ENCODE data around the gene ZNF672. TPM values are rescaled to one million over a fixed set of nuclear protein-coding genes. Genes with fewer than 3 reads are reported as not detected.

The ZNF672 gene
- total and polyA plus RNA-seq, 2 experiments from 2014 or later = 10.3 to 39.7 TPM

DNA sequence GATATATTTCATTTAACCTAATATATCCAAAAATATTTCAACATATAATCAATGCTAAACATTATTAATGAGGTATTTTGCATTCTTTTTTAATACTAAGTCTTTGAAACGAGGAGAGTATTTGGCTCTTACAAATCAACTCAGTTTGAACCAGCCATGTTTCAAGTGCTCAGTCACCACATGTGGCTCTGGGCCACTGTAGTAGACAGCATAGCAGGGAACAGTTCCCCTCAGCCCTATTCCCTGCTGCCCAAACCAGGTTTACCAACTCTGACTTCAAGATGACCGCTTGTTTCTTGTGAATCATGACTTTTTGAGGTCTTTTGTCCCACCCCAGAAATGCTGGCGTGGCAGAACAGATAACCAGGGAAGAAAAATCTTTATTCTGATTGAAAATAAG, 5.7 kb downstream of the ZNF672 start:
- H3K4me1 ChIP-seq (ENCODE audit: insufficient read depth) = peaks cover 10% of the 10 kb centered on the region; the same call in 1 of the 2 replicates
- Mint-ChIP-seq H3K27me3 (ENCODE audit: insufficient read depth, low read depth, poor library complexity) (peaks cover 11% of the 10 kb centered on the region), H3K9me3 (no peaks in the 10 kb centered on the region; the same call in 2 of the 3 replicates), H3K4me3 (no peak overlapping the region), H3K27ac (no peak overlapping the region), H3K36me3 (ENCODE audit: low read depth) (peaks cover 27% of the 10 kb centered on the region), H3K4me1 (peaks cover 13% of the 10 kb centered on the region)
- no peaks in the 10 kb centered on the region for H3K36me3 ChIP-seq (ENCODE audit: insufficient read depth)
- peaks cover 32% of the 10 kb centered on the region for H3K27me3 ChIP-seq (ENCODE audit: insufficient read depth)
- H4K20me1 ChIP-seq (replicated peaks; ENCODE audit: insufficient read depth) = peaks cover 22% of the 10 kb centered on the region
- no peak overlapping the region for H3K27ac ChIP-seq (ENCODE audit: low read depth)
- H3K79me2 ChIP-seq (replicated peaks; ENCODE audit: insufficient read depth) = no peaks in the 10 kb centered on the region; the same call in 1 of the 2 replicates
- H3F3A ChIP-seq (replicated peaks; ENCODE audit: low read depth) = peaks cover 10% of the 10 kb centered on the region
- DNase-seq (ENCODE audit: low spot score) = no peak
- H3K4me2 ChIP-seq = no peak overlapping the region
- TF ChIP-seq, protein P1, sequence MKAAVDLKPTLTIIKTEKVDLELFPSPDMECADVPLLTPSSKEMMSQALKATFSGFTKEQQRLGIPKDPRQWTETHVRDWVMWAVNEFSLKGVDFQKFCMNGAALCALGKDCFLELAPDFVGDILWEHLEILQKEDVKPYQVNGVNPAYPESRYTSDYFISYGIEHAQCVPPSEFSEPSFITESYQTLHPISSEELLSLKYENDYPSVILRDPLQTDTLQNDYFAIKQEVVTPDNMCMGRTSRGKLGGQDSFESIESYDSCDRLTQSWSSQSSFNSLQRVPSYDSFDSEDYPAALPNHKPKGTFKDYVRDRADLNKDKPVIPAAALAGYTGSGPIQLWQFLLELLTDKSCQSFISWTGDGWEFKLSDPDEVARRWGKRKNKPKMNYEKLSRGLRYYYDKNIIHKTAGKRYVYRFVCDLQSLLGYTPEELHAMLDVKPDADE (IDR thresholded peaks at IDR 0.05) = no peak
- TF ChIP-seq EZH2phosphoT487 (IDR thresholded peaks at IDR 0.05; ENCODE audit: unreplicated experiment) (no peak), ZNF114 (CRISPR knock-in tag; IDR thresholded peaks at IDR 0.05) (no peak), POLR2AphosphoS5 (IDR thresholded peaks at IDR 0.05; ENCODE audit: low read depth) (no peak), CREB1 (CRISPR knock-in tag; IDR thresholded peaks at IDR 0.05; ENCODE audit: low read depth) (no peak), STAT1 (IDR thresholded peaks at IDR 0.05; ENCODE audit: unreplicated experiment) (no peak), EZH2 (IDR thresholded peaks at IDR 0.05; ENCODE audit: low read depth, unreplicated experiment) (no peak), NANOG (IDR thresholded peaks at IDR 0.05; ENCODE audit: borderline replicate concordance) (no peak), ZNF331 (CRISPR knock-in tag; IDR thresholded peaks at IDR 0.05; ENCODE audit: low read depth) (no peak), JUNB (IDR thresholded peaks at IDR 0.05; ENCODE audit: unreplicated experiment) (no peak)
- TF ChIP-seq, protein P2, sequence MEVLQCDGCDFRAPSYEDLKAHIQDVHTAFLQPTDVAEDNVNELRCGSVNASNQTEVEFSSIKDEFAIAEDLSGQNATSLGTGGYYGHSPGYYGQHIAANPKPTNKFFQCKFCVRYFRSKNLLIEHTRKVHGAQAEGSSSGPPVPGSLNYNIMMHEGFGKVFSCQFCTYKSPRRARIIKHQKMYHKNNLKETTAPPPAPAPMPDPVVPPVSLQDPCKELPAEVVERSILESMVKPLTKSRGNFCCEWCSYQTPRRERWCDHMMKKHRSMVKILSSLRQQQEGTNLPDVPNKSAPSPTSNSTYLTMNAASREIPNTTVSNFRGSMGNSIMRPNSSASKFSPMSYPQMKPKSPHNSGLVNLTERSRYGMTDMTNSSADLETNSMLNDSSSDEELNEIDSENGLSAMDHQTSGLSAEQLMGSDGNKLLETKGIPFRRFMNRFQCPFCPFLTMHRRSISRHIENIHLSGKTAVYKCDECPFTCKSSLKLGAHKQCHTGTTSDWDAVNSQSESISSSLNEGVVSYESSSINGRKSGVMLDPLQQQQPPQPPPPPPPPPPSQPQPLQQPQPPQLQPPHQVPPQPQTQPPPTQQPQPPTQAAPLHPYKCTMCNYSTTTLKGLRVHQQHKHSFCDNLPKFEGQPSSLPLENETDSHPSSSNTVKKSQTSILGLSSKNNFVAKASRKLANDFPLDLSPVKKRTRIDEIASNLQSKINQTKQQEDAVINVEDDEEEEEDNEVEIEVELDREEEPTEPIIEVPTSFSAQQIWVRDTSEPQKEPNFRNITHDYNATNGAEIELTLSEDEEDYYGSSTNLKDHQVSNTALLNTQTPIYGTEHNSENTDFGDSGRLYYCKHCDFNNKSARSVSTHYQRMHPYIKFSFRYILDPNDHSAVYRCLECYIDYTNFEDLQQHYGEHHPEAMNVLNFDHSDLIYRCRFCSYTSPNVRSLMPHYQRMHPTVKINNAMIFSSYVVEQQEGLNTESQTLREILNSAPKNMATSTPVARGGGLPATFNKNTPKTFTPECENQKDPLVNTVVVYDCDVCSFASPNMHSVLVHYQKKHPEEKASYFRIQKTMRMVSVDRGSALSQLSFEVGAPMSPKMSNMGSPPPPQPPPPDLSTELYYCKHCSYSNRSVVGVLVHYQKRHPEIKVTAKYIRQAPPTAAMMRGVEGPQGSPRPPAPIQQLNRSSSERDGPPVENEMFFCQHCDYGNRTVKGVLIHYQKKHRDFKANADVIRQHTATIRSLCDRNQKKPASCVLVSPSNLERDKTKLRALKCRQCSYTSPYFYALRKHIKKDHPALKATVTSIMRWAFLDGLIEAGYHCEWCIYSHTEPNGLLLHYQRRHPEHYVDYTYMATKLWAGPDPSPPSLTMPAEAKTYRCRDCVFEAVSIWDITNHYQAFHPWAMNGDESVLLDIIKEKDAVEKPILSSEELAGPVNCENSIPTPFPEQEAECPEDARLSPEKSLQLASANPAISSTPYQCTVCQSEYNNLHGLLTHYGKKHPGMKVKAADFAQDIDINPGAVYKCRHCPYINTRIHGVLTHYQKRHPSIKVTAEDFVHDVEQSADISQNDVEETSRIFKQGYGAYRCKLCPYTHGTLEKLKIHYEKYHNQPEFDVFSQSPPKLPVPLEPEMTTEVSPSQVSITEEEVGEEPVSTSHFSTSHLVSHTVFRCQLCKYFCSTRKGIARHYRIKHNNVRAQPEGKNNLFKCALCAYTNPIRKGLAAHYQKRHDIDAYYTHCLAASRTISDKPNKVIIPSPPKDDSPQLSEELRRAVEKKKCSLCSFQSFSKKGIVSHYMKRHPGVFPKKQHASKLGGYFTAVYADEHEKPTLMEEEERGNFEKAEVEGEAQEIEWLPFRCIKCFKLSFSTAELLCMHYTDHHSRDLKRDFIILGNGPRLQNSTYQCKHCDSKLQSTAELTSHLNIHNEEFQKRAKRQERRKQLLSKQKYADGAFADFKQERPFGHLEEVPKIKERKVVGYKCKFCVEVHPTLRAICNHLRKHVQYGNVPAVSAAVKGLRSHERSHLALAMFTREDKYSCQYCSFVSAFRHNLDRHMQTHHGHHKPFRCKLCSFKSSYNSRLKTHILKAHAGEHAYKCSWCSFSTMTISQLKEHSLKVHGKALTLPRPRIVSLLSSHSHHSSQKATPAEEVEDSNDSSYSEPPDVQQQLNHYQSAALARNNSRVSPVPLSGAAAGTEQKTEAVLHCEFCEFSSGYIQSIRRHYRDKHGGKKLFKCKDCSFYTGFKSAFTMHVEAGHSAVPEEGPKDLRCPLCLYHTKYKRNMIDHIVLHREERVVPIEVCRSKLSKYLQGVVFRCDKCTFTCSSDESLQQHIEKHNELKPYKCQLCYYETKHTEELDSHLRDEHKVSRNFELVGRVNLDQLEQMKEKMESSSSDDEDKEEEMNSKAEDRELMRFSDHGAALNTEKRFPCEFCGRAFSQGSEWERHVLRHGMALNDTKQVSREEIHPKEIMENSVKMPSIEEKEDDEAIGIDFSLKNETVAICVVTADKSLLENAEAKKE (CRISPR knock-in tag; IDR thresholded peaks at IDR 0.05) = no peak
- TF ChIP-seq, protein P3, sequence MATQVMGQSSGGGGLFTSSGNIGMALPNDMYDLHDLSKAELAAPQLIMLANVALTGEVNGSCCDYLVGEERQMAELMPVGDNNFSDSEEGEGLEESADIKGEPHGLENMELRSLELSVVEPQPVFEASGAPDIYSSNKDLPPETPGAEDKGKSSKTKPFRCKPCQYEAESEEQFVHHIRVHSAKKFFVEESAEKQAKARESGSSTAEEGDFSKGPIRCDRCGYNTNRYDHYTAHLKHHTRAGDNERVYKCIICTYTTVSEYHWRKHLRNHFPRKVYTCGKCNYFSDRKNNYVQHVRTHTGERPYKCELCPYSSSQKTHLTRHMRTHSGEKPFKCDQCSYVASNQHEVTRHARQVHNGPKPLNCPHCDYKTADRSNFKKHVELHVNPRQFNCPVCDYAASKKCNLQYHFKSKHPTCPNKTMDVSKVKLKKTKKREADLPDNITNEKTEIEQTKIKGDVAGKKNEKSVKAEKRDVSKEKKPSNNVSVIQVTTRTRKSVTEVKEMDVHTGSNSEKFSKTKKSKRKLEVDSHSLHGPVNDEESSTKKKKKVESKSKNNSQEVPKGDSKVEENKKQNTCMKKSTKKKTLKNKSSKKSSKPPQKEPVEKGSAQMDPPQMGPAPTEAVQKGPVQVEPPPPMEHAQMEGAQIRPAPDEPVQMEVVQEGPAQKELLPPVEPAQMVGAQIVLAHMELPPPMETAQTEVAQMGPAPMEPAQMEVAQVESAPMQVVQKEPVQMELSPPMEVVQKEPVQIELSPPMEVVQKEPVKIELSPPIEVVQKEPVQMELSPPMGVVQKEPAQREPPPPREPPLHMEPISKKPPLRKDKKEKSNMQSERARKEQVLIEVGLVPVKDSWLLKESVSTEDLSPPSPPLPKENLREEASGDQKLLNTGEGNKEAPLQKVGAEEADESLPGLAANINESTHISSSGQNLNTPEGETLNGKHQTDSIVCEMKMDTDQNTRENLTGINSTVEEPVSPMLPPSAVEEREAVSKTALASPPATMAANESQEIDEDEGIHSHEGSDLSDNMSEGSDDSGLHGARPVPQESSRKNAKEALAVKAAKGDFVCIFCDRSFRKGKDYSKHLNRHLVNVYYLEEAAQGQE (IDR thresholded peaks at IDR 0.05; ENCODE audit: unreplicated experiment) = no peak
- TF ChIP-seq, protein P4, sequence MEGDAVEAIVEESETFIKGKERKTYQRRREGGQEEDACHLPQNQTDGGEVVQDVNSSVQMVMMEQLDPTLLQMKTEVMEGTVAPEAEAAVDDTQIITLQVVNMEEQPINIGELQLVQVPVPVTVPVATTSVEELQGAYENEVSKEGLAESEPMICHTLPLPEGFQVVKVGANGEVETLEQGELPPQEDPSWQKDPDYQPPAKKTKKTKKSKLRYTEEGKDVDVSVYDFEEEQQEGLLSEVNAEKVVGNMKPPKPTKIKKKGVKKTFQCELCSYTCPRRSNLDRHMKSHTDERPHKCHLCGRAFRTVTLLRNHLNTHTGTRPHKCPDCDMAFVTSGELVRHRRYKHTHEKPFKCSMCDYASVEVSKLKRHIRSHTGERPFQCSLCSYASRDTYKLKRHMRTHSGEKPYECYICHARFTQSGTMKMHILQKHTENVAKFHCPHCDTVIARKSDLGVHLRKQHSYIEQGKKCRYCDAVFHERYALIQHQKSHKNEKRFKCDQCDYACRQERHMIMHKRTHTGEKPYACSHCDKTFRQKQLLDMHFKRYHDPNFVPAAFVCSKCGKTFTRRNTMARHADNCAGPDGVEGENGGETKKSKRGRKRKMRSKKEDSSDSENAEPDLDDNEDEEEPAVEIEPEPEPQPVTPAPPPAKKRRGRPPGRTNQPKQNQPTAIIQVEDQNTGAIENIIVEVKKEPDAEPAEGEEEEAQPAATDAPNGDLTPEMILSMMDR (conservative IDR thresholded peaks at IDR 0.05; ENCODE audit: low read depth in 2 of 2) = no peak
- no peaks in the 10 kb centered on the region for H3K9me2 ChIP-seq (ENCODE audit: insufficient read depth)
- H2AFZ ChIP-seq = no peak overlapping the region
- H3K4me3 ChIP-seq = no peak overlapping the region
- ATAC-seq = no peak
